HEK293 (cell line): ENCODE results near the gene OR8B12.

Source experiments
- BCL11A ChIP-seq: fragments of 450-650 bp; formaldehyde crosslinking; IDR thresholded peaks from 2 replicates; pipeline ENCODE4 v1.5.1; 2016; ENCODE audit warnings: low read depth, missing biosample characterization, missing genetic modification characterization
- CTCF ChIP-seq: fragments of 450-650 bp; formaldehyde crosslinking; IDR thresholded peaks from 2 replicates; pipeline ENCODE4 v1.5.1; 2016; ENCODE audit warnings: missing biosample characterization, missing genetic modification characterization
- EGR2 ChIP-seq: fragments of 450-650 bp; formaldehyde crosslinking; IDR thresholded peaks from 2 replicates; pipeline ENCODE4 v1.5.1; 2016; ENCODE audit warnings: low read depth, missing biosample characterization, missing genetic modification characterization
- HOXD13 ChIP-seq: sonication (generic); formaldehyde crosslinking; IDR thresholded peaks from 2 replicates; pipeline ENCODE4 v1.8.0; 2022; ENCODE audit warnings: missing genetic modification reagents, borderline replicate concordance
- MEIS1 ChIP-seq: sonication (generic); formaldehyde crosslinking; IDR thresholded peaks from 2 replicates; pipeline ENCODE4 v1.8.1; 2022; ENCODE audit warnings: missing genetic modification reagents, mild to moderate bottlenecking, borderline replicate concordance
- SETDB1 ChIP-seq: IDR thresholded peaks from one replicate; pipeline ENCODE4 v1.6.1; 2017; ENCODE audit warnings: mild to moderate bottlenecking, low read length, moderate library complexity, mixed read lengths; ENCODE audit not compliant: insufficient read length
- ZBTB8A ChIP-seq: fragments of 450-650 bp; formaldehyde crosslinking; IDR thresholded peaks from 2 replicates; pipeline ENCODE4 v1.5.1; 2016; ENCODE audit warnings: missing biosample characterization, missing genetic modification characterization
- ZNF311 ChIP-seq: fragments of 450-650 bp; formaldehyde crosslinking; IDR thresholded peaks from 2 replicates; pipeline ENCODE4 v1.5.1; 2017; ENCODE audit warnings: missing biosample characterization, missing genetic modification characterization, borderline replicate concordance
- ZNF394 ChIP-seq: fragments of 450-650 bp; formaldehyde crosslinking; IDR thresholded peaks from 2 replicates; pipeline ENCODE4 v1.5.1; 2016; ENCODE audit warnings: missing biosample characterization, missing genetic modification characterization, mild to moderate bottlenecking, moderate library complexity, borderline replicate concordance
- ZSCAN30 ChIP-seq: fragments of 450-650 bp; IDR thresholded peaks from 2 replicates; pipeline ENCODE4 v1.5.1; 2018; ENCODE audit warnings: missing biosample characterization, mild to moderate bottlenecking, missing genetic modification characterization, moderate library complexity
- TF ChIP-seq, protein P1 (sequence below): fragments of 450-650 bp; formaldehyde crosslinking; optimal IDR thresholded peaks from 2 replicates; pipeline ENCODE3; 2016; ENCODE audit warnings: missing biosample characterization, mild to moderate bottlenecking, missing genetic modification characterization
- TF ChIP-seq, protein P2 (sequence below): fragments of 450-650 bp; formaldehyde crosslinking; IDR thresholded peaks from 2 replicates; pipeline ENCODE4 v1.5.1; 2016; ENCODE audit warnings: missing biosample characterization, missing genetic modification characterization
- TF ChIP-seq, protein P3 (sequence below): fragments of 450-650 bp; formaldehyde crosslinking; conservative IDR thresholded peaks from 2 replicates; pipeline ENCODE4 v1.5.1; 2016; ENCODE audit warnings: low read depth, missing biosample characterization, missing genetic modification characterization
- TF ChIP-seq, protein P4 (sequence below): fragments of 450-650 bp; formaldehyde crosslinking; IDR thresholded peaks from 2 replicates; pipeline ENCODE4 v1.5.1; 2016; ENCODE audit warnings: missing biosample characterization, missing genetic modification characterization

- TF ChIP-seq, protein P1, sequence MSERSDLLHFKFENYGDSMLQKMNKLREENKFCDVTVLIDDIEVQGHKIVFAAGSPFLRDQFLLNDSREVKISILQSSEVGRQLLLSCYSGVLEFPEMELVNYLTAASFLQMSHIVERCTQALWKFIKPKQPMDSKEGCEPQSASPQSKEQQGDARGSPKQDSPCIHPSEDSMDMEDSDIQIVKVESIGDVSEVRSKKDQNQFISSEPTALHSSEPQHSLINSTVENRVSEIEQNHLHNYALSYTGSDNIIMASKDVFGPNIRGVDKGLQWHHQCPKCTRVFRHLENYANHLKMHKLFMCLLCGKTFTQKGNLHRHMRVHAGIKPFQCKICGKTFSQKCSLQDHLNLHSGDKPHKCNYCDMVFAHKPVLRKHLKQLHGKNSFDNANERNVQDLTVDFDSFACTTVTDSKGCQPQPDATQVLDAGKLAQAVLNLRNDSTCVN (tag by site-specific recombination), result no peak
- TF ChIP-seq SETDB1 (no peak), ZSCAN30 (tag by site-specific recombination) (no peak), CTCF (tag by site-specific recombination) (no peak), ZBTB8A (no peak), ZNF394 (no peak), ZNF311 (tag by site-specific recombination) (no peak), HOXD13 (CRISPR knock-in tag) (no peak), EGR2 (tag by site-specific recombination) (no peak), MEIS1 (CRISPR knock-in tag) (no peak), BCL11A (tag by site-specific recombination) (no peak)
- TF ChIP-seq, protein P2, sequence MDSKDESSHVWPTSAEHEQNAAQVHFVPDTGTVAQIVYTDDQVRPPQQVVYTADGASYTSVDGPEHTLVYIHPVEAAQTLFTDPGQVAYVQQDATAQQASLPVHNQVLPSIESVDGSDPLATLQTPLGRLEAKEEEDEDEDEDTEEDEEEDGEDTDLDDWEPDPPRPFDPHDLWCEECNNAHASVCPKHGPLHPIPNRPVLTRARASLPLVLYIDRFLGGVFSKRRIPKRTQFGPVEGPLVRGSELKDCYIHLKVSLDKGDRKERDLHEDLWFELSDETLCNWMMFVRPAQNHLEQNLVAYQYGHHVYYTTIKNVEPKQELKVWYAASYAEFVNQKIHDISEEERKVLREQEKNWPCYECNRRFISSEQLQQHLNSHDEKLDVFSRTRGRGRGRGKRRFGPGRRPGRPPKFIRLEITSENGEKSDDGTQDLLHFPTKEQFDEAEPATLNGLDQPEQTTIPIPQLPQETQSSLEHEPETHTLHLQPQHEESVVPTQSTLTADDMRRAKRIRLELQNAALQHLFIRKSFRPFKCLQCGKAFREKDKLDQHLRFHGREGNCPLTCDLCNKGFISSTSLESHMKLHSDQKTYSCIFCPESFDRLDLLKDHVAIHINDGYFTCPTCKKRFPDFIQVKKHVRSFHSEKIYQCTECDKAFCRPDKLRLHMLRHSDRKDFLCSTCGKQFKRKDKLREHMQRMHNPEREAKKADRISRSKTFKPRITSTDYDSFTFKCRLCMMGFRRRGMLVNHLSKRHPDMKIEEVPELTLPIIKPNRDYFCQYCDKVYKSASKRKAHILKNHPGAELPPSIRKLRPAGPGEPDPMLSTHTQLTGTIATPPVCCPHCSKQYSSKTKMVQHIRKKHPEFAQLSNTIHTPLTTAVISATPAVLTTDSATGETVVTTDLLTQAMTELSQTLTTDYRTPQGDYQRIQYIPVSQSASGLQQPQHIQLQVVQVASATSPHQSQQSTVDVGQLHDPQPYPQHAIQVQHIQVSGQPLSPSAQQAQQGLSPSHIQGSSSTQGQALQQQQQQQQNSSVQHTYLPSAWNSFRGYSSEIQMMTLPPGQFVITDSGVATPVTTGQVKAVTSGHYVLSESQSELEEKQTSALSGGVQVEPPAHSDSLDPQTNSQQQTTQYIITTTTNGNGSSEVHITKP (tag by site-specific recombination), result no peak
- TF ChIP-seq, protein P3, sequence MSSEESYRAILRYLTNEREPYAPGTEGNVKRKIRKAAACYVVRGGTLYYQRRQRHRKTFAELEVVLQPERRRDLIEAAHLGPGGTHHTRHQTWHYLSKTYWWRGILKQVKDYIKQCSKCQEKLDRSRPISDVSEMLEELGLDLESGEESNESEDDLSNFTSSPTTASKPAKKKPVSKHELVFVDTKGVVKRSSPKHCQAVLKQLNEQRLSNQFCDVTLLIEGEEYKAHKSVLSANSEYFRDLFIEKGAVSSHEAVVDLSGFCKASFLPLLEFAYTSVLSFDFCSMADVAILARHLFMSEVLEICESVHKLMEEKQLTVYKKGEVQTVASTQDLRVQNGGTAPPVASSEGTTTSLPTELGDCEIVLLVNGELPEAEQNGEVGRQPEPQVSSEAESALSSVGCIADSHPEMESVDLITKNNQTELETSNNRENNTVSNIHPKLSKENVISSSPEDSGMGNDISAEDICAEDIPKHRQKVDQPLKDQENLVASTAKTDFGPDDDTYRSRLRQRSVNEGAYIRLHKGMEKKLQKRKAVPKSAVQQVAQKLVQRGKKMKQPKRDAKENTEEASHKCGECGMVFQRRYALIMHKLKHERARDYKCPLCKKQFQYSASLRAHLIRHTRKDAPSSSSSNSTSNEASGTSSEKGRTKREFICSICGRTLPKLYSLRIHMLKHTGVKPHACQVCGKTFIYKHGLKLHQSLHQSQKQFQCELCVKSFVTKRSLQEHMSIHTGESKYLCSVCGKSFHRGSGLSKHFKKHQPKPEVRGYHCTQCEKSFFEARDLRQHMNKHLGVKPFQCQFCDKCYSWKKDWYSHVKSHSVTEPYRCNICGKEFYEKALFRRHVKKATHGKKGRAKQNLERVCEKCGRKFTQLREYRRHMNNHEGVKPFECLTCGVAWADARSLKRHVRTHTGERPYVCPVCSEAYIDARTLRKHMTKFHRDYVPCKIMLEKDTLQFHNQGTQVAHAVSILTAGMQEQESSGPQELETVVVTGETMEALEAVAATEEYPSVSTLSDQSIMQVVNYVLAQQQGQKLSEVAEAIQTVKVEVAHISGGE (tag by site-specific recombination), result no peak
- TF ChIP-seq, protein P4, sequence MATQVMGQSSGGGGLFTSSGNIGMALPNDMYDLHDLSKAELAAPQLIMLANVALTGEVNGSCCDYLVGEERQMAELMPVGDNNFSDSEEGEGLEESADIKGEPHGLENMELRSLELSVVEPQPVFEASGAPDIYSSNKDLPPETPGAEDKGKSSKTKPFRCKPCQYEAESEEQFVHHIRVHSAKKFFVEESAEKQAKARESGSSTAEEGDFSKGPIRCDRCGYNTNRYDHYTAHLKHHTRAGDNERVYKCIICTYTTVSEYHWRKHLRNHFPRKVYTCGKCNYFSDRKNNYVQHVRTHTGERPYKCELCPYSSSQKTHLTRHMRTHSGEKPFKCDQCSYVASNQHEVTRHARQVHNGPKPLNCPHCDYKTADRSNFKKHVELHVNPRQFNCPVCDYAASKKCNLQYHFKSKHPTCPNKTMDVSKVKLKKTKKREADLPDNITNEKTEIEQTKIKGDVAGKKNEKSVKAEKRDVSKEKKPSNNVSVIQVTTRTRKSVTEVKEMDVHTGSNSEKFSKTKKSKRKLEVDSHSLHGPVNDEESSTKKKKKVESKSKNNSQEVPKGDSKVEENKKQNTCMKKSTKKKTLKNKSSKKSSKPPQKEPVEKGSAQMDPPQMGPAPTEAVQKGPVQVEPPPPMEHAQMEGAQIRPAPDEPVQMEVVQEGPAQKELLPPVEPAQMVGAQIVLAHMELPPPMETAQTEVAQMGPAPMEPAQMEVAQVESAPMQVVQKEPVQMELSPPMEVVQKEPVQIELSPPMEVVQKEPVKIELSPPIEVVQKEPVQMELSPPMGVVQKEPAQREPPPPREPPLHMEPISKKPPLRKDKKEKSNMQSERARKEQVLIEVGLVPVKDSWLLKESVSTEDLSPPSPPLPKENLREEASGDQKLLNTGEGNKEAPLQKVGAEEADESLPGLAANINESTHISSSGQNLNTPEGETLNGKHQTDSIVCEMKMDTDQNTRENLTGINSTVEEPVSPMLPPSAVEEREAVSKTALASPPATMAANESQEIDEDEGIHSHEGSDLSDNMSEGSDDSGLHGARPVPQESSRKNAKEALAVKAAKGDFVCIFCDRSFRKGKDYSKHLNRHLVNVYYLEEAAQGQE (tag by site-specific recombination), result no peak
Observed at GRCh38 chr11:124586238-124586860, 42.9 kb upstream of the OR8B12 start.
